NB4 (cell line): Measurements from ENCODE around the gene RAC3.
"Not testable (repeated sequence)": the region's sequence is repeated elsewhere in the genome, so short reads cannot be mapped to it uniquely, and the experiment has no call there.

Experiments used
- CTCF ChIP-seq: IDR thresholded peaks from one replicate; pipeline ENCODE4 v1.5.1; 2012; ENCODE audit warnings: low read depth, low read length
- MAX ChIP-seq: IDR thresholded peaks from 2 replicates; pipeline ENCODE4 v1.6.1; 2011; ENCODE audit warnings: low read depth, low read length
- POLR2A ChIP-seq: IDR thresholded peaks from 2 replicates; pipeline ENCODE4 v1.6.1; 2011; ENCODE audit warnings: mild to moderate bottlenecking; ENCODE audit not compliant: insufficient read length; ENCODE audit errors: extremely low read depth

GRCh38 chr17:82038796-82039409 is 7.4 kb downstream of the RAC3 start:
- TF ChIP-seq CTCF, POLR2A, MAX: not testable (repeated sequence)
